H9 (cell line): Measurements from ENCODE around the gene MELK. TPM values are rescaled to one million over a fixed set of nuclear protein-coding genes. Genes with fewer than 3 reads are reported as not detected.
A peak's percentile ranks its signal among the peaks of the same experiment; 100 is the strongest.
"Not testable (repeated sequence)": the region's sequence is repeated elsewhere in the genome, so short reads cannot be mapped to it uniquely, and the experiment has no call there.

Experiments used
- DNase-seq: peaks from one replicate; pipeline ENCODE4 v3.0.0-alpha.2; 2017
- H2AFZ ChIP-seq: one replicate; pipeline ENCODE4 v1.6.1; 2013; ENCODE audit warnings: mild to moderate bottlenecking, low read length, control low read depth, moderate library complexity
- H2AK5ac ChIP-seq: 2 replicates; pipeline ENCODE4 v1.6.1; 2013; ENCODE audit warnings: low read length, control low read depth, mixed read lengths; ENCODE audit not compliant: insufficient read length
- H2BK120ac ChIP-seq: one replicate; pipeline ENCODE4 v1.6.1; 2013; ENCODE audit warnings: low read depth, mild to moderate bottlenecking, low read length, control low read depth, inconsistent platforms; ENCODE audit not compliant: poor library complexity, severe bottlenecking
- H2BK12ac ChIP-seq: 2 replicates; pipeline ENCODE4 v1.6.1; 2013; ENCODE audit warnings: low read length, control low read depth, mixed read lengths, low read depth; ENCODE audit not compliant: insufficient read length
- H2BK15ac ChIP-seq: 2 replicates; pipeline ENCODE4 v1.6.1; 2013; ENCODE audit warnings: low read depth, low read length, control low read depth
- H2BK20ac ChIP-seq: one replicate; pipeline ENCODE4 v1.6.1; 2013; ENCODE audit warnings: low read depth, mild to moderate bottlenecking, low read length, control low read depth, inconsistent platforms; ENCODE audit not compliant: poor library complexity, severe bottlenecking
- H2BK5ac ChIP-seq: 2 replicates; pipeline ENCODE4 v1.6.1; 2013; ENCODE audit warnings: low read length, control low read depth, mixed read lengths; ENCODE audit not compliant: insufficient read length
- H3K14ac ChIP-seq: 2 replicates; pipeline ENCODE4 v1.6.1; 2013; ENCODE audit warnings: low read length, control low read depth; ENCODE audit not compliant: insufficient read depth
- H3K18ac ChIP-seq: 2 replicates; pipeline ENCODE4 v1.6.1; 2013; ENCODE audit warnings: low read depth, mild to moderate bottlenecking, mixed read lengths, low read length, control low read depth; ENCODE audit not compliant: insufficient read length
- H3K23ac ChIP-seq: 2 replicates; pipeline ENCODE4 v1.6.1; 2013; ENCODE audit warnings: low read length, control low read depth, mixed read lengths, low read depth; ENCODE audit not compliant: insufficient read length
- H3K23me2 ChIP-seq: 2 replicates; pipeline ENCODE4 v1.6.1; 2013; ENCODE audit warnings: low read depth, mild to moderate bottlenecking, mixed read lengths, low read length, control low read depth; ENCODE audit not compliant: insufficient read length, poor library complexity, severe bottlenecking
- H3K27ac ChIP-seq: 2 replicates; pipeline ENCODE4 v1.5.1; 2013; ENCODE audit warnings: low read length, control low read depth, mixed read lengths, low read depth; ENCODE audit not compliant: insufficient read length
- H3K27me3 ChIP-seq: 2 replicates; pipeline ENCODE4 v1.6.1; 2013; ENCODE audit warnings: low read length, control low read depth, inconsistent platforms; ENCODE audit not compliant: insufficient read depth
- H3K4ac ChIP-seq: 2 replicates; pipeline ENCODE4 v1.6.1; 2013; ENCODE audit warnings: low read depth, mild to moderate bottlenecking, control low read depth, inconsistent platforms, low read length, moderate library complexity
- H3K4me1 ChIP-seq: 2 replicates; pipeline ENCODE4 v1.6.1; 2013; ENCODE audit warnings: low read length, control low read depth, inconsistent platforms; ENCODE audit not compliant: insufficient read depth
- H3K4me2 ChIP-seq: 2 replicates; pipeline ENCODE4 v1.6.1; 2013; ENCODE audit warnings: low read length, control low read depth, mixed read lengths; ENCODE audit not compliant: insufficient read length, insufficient read depth
- H3K56ac ChIP-seq: 2 replicates; pipeline ENCODE4 v1.6.1; 2013; ENCODE audit warnings: low read depth, mild to moderate bottlenecking, mixed read lengths, low read length, control low read depth; ENCODE audit not compliant: insufficient read length
- H3K79me1 ChIP-seq: 2 replicates; pipeline ENCODE4 v1.6.1; 2013; ENCODE audit warnings: low read depth, mild to moderate bottlenecking, moderate library complexity, low read length, control low read depth, inconsistent platforms; ENCODE audit not compliant: insufficient read depth, poor library complexity, severe bottlenecking
- H3K79me2 ChIP-seq: 2 replicates; pipeline ENCODE4 v1.6.1; 2013; ENCODE audit warnings: low read length, control low read depth, inconsistent platforms; ENCODE audit not compliant: insufficient read depth
- H3K9ac ChIP-seq: 2 replicates; pipeline ENCODE4 v1.6.1; 2013; ENCODE audit warnings: low read length, control low read depth, mixed read lengths; ENCODE audit not compliant: insufficient read length; ENCODE audit errors: extremely low read depth
- H3K9me3 ChIP-seq: one replicate; pipeline ENCODE4 v1.6.1; 2013; ENCODE audit warnings: low read depth, low read length, inconsistent platforms; ENCODE audit not compliant: control insufficient read depth
- H3T11ph ChIP-seq: one replicate; pipeline ENCODE4 v1.6.1; 2013; ENCODE audit warnings: mild to moderate bottlenecking, low read length, control low read depth, inconsistent platforms
- H4K20me1 ChIP-seq: one replicate; pipeline ENCODE4 v1.6.1; 2013; ENCODE audit not compliant: control insufficient read depth, insufficient read length, insufficient read depth
- H4K5ac ChIP-seq: 2 replicates; pipeline ENCODE4 v1.6.1; 2013; ENCODE audit warnings: low read depth, mild to moderate bottlenecking, mixed read lengths, low read length, control low read depth; ENCODE audit not compliant: insufficient read length
- H4K8ac ChIP-seq: replicated peaks from 2 replicates; pipeline ENCODE4 v1.6.1; 2013; ENCODE audit warnings: low read length, control low read depth, mixed read lengths, low read depth; ENCODE audit not compliant: insufficient read length
- H4K91ac ChIP-seq: 2 replicates; pipeline ENCODE4 v1.6.1; 2013; ENCODE audit warnings: low read depth, mild to moderate bottlenecking, moderate library complexity, mixed read lengths, low read length, control low read depth; ENCODE audit not compliant: insufficient read length
- H3K27ac Mint-ChIP-seq, 3 experiments: 2 replicates in 2 of 3; 3 replicates in 1 of 3; pipeline ENCODE4 v1.8.0; 2020 to 2021; ENCODE audit warnings: mixed read lengths in 3 of 3, mild to moderate bottlenecking in 1 of 3, moderate library complexity in 1 of 3
- H3K27me3 Mint-ChIP-seq: 2 replicates; pipeline ENCODE4 v1.8.0; 2021; ENCODE audit warnings: low read depth, mild to moderate bottlenecking, moderate library complexity, mixed read lengths
- H3K36me3 Mint-ChIP-seq, 3 experiments: 2 replicates in 2 of 3; 3 replicates in 1 of 3; pipeline ENCODE4 v1.8.0; 2020 to 2021; ENCODE audit warnings: low read depth in 3 of 3, mixed read lengths in 3 of 3; ENCODE audit not compliant: insufficient read depth in 1 of 3
- H3K4me1 Mint-ChIP-seq, 2 experiments: 2 replicates each; pipeline ENCODE4 v1.8.0; 2020; ENCODE audit warnings: mixed read lengths in 2 of 2
- H3K4me3 Mint-ChIP-seq, 2 experiments: 2 replicates in 1 of 2; 3 replicates in 1 of 2; pipeline ENCODE4 v1.8.0; 2020 to 2021; ENCODE audit warnings: mild to moderate bottlenecking in 2 of 2, mixed read lengths in 2 of 2, moderate library complexity in 1 of 2
- H3K9me3 Mint-ChIP-seq, 2 experiments: 2 replicates in 1 of 2; 3 replicates in 1 of 2; pipeline ENCODE4 v1.8.0; 2020; ENCODE audit warnings: mild to moderate bottlenecking in 2 of 2, mixed read lengths in 2 of 2, moderate library complexity in 1 of 2
- CTCF ChIP-seq: fragments of 200-600 bp; sonication (generic); conservative IDR thresholded peaks from 3 replicates; pipeline ENCODE4 v1.8.0; 2021; ENCODE audit warnings: antibody characterized with exemption, mild to moderate bottlenecking
- WGBS: extraction: QIAGEN DNeasy Blood & Tissue Kit; methylation state at CpG from one replicate; pipeline ENCODE4 v1.1.7; 2013; ENCODE audit warnings: missing lambda C conversion rate, low lambda C conversion rate, mixed read lengths; ENCODE audit not compliant: insufficient read length; ENCODE audit errors: extremely low coverage; 5-methylcytosine and 5-hydroxymethylcytosine counted together
- total RNA-seq: library from RNA; stranded (reverse); gene quantifications from 2 replicates; pipeline ENCODE4 v1.2.1, GENCODE V29; 2021

Gene MELK
- total RNA-seq, 1 experiment from 2014 or later, result 43.6 TPM

DNA sequence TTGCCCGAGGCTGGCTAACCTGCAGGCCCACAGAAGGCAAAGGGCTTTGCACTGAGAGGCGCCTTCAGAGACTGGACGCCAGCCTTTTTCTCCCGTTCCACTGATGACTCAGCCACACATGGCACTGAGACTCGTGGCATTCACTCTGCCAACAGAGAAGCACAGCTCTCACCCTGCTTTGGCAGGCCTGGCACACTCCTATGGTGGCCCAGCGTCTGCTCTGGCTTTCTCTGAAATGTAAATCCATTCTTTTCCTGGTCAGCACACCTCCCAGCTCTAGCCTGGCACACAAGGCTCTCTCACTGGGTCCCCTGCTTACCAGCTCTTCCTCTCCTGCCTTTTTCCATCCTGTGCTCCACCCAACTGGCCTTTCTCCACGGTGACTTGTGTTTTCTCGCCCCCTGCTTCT is 5.9 kb upstream of the MELK start:
- no peak overlapping the region for H2BK20ac ChIP-seq
- H2BK5ac ChIP-seq, result no peak overlapping the region
- no CpG with 5 or more reads among the region's 8 CpGs for WGBS
- no peak overlapping the region for H4K5ac ChIP-seq
- no peak overlapping the region for H3K9ac ChIP-seq
- no peak overlapping the region for H3T11ph ChIP-seq
- H2AFZ ChIP-seq, result peak overlapping the region; percentile 10
- DNase-seq, result no peak
- no peaks in the 10 kb centered on the region for H3K23me2 ChIP-seq
- H3K18ac ChIP-seq, result no peak overlapping the region
- no peak overlapping the region for H3K4me2 ChIP-seq
- TF ChIP-seq CTCF, result no peak
- no peak overlapping the region for H2AK5ac ChIP-seq
- H3K27me3 ChIP-seq, result no peaks in the 10 kb centered on the region
- no peak overlapping the region for H2BK12ac ChIP-seq
- H3K79me2 ChIP-seq, result no peaks in the 10 kb centered on the region
- H4K91ac ChIP-seq, result no peak overlapping the region
- no peak overlapping the region for H4K8ac ChIP-seq
- Mint-ChIP-seq H3K27ac (peak overlapping the region in 1 of 3 experiments; percentile 45; a peak in 3 of 7 replicates), H3K36me3 (no peaks in the 10 kb centered on the region), H3K27me3 (no peaks in the 10 kb centered on the region), H3K4me1 (peaks cover 0 to 5% of the 10 kb centered on the region in 2 experiments; a peak in 1 of 4 replicates), H3K9me3 (no peaks in the 10 kb centered on the region), H3K4me3 (no peak overlapping the region)
- no peak overlapping the region for H2BK120ac ChIP-seq
- no peak overlapping the region for H3K4ac ChIP-seq
- H3K56ac ChIP-seq, result no peak overlapping the region
- H4K20me1 ChIP-seq, result no peaks in the 10 kb centered on the region
- no peaks in the 10 kb centered on the region for H3K9me3 ChIP-seq
- H3K23ac ChIP-seq, result no peak overlapping the region
- no peaks in the 10 kb centered on the region for H3K4me1 ChIP-seq
- H3K14ac ChIP-seq, result no peak overlapping the region; the same call in 1 of the 2 replicates
- H3K79me1 ChIP-seq, result no peaks in the 10 kb centered on the region
- no peak overlapping the region for H2BK15ac ChIP-seq
- H3K27ac ChIP-seq, result no peak overlapping the region

- H3K9me3 Mint-ChIP-seq, H3K4me2 ChIP-seq, H2BK120ac ChIP-seq, H3K27me3 Mint-ChIP-seq, H3K4me1 Mint-ChIP-seq, H3K4ac ChIP-seq, H3K79me1 ChIP-seq, H3K23ac ChIP-seq, H2BK20ac ChIP-seq, H3K4me1 ChIP-seq, H2AK5ac ChIP-seq, H3K36me3 Mint-ChIP-seq, H3K18ac ChIP-seq, H4K8ac ChIP-seq, DNase-seq, H3K27ac ChIP-seq, H2AFZ ChIP-seq, H3K14ac ChIP-seq, H3K27me3 ChIP-seq, H2BK5ac ChIP-seq, H2BK15ac ChIP-seq, H4K5ac ChIP-seq, H3K56ac ChIP-seq, H3K9me3 ChIP-seq, H2BK12ac ChIP-seq, H3T11ph ChIP-seq, H3K23me2 ChIP-seq, H3K9ac ChIP-seq, H3K79me2 ChIP-seq, H3K4me3 Mint-ChIP-seq, H4K20me1 ChIP-seq, H4K91ac ChIP-seq: not testable (repeated sequence)
- peak overlapping the region in 1 of 3 experiments; percentile 2; a peak in 1 of 7 replicates for H3K27ac Mint-ChIP-seq
- WGBS, result no CpG with 5 or more reads among the region's 4 CpGs
These were observed 4.0 kb upstream of the MELK start for GRCh38 chr9:36568681-36569080.
